Activated CD4-positive, CD25-positive, alpha-beta regulatory T cell treated with anti-CD3 and anti-CD28 coated beads, Interleukin-2, amount 50 U/mL, for 24 hours (primary cell): ENCODE measurements around the gene UBQLN4.

Source experiments
- ATAC-seq, 2 donors: fragments of 150-1000 bp; cut with Tn5 transposase; one replicate each; pipeline ENCODE4 v1.10.0; 2021; ENCODE audit warnings: mild to moderate bottlenecking in 1 of 2, moderate library complexity in 1 of 2

The UBQLN4 gene

GRCh38 chr1:156053768-156054499 lies at the start of gene UBQLN4:
TSS of gene UBQLN4 (minus strand) at chr1:156053798. CDS start at chr1:156053701, 97 bp downstream.
- ATAC-seq: peak; percentile 55 to 63

GRCh38 chr1:156102633-156103511 lies 49.3 kb upstream of the UBQLN4 start:
- ATAC-seq: no peak

- no peak for ATAC-seq
Observed at GRCh38 chr1:156101880-156102279, 48.3 kb upstream of the UBQLN4 start.

- ATAC-seq: no peak
Observed at GRCh38 chr1:156100205-156100995, 46.8 kb upstream of the UBQLN4 start.

- no peak for ATAC-seq
Observed at GRCh38 chr1:156099282-156099681, 45.7 kb upstream of the UBQLN4 start.

- ATAC-seq: no peak
Observed at GRCh38 chr1:156098784-156099183, 45.2 kb upstream of the UBQLN4 start.

GRCh38 chr1:156097499-156098178 lies 44.0 kb upstream of the UBQLN4 start:
- ATAC-seq: peak; percentile 21 to 27

GRCh38 chr1:156096640-156097391 lies 43.2 kb upstream of the UBQLN4 start:
- ATAC-seq: peak; percentile 79 to 81

- no peak for ATAC-seq
Observed at GRCh38 chr1:156095906-156096508, 42.4 kb upstream of the UBQLN4 start.

- ATAC-seq: no peak
Observed at GRCh38 chr1:156091610-156092009, 38.0 kb upstream of the UBQLN4 start.

GRCh38 chr1:156090840-156091188 lies 37.2 kb upstream of the UBQLN4 start:
- ATAC-seq: peak; percentile 98

GRCh38 chr1:156090138-156090839 lies 36.7 kb upstream of the UBQLN4 start:
- peak in 1 of 2 donors; percentile 15 for ATAC-seq

GRCh38 chr1:156089704-156090103 lies 36.1 kb upstream of the UBQLN4 start:
- no peak for ATAC-seq

- no peak for ATAC-seq
Observed at GRCh38 chr1:156086256-156086662, 32.7 kb upstream of the UBQLN4 start.

- ATAC-seq: no peak
Observed at GRCh38 chr1:156083800-156084790, 30.5 kb upstream of the UBQLN4 start.

- ATAC-seq: peak; percentile 80
Observed at GRCh38 chr1:156082309-156083091, 28.9 kb upstream of the UBQLN4 start, which contains the start of gene MEX3A. TSS of gene MEX3A (minus strand) at chr1:156082465. CDS start at chr1:156081998, 467 bp downstream.

GRCh38 chr1:156081917-156082308 lies 28.3 kb upstream of the UBQLN4 start:
- no peak for ATAC-seq

- no peak for ATAC-seq
Observed at GRCh38 chr1:156081180-156081916, 27.8 kb upstream of the UBQLN4 start.
